HepG2 (cell line): ENCODE results near the gene CPNE1. TPM values are rescaled to one million over a fixed set of nuclear protein-coding genes. Genes with fewer than 3 reads are reported as not detected.

Experiments used
- ATF3 ChIP-seq: sonication (generic); formaldehyde crosslinking; IDR thresholded peaks from 2 replicates; pipeline ENCODE4 v1.4.0; 2020; ENCODE audit warnings: missing genetic modification reagents
- CEBPB ChIP-seq: IDR thresholded peaks from 2 replicates; pipeline ENCODE4 v1.6.1; 2011; ENCODE audit warnings: low read depth, low read length, improper control_type of control experiment, borderline replicate concordance
- CEBPZ ChIP-seq: IDR thresholded peaks from 2 replicates; pipeline ENCODE4 v1.6.1; 2012; ENCODE audit warnings: low read length, improper control_type of control experiment
- GABPB1 ChIP-seq: IDR thresholded peaks from 2 replicates; pipeline ENCODE4 v1.6.1; 2016; ENCODE audit warnings: mild to moderate bottlenecking, missing genetic modification reagents, moderate library complexity, missing compliant biosample characterization
- HMGA1 ChIP-seq: sonication (generic); formaldehyde crosslinking; conservative IDR thresholded peaks from 2 replicates; pipeline ENCODE4 v1.4.0; 2020; ENCODE audit warnings: missing genetic modification reagents
- ISX ChIP-seq: sonication (generic); formaldehyde crosslinking; conservative IDR thresholded peaks from 2 replicates; pipeline ENCODE4 v1.5.0; 2020; ENCODE audit warnings: missing genetic modification reagents
- KLF16 ChIP-seq, 2 experiments: sonication (generic) in 1 of 2; formaldehyde crosslinking in 1 of 2; IDR thresholded peaks; 2 replicates each; pipeline versions ENCODE4 v1.6.1 to v1.8.0; 2016 to 2023; ENCODE audit warnings: missing genetic modification reagents in 2 of 2, missing compliant biosample characterization in 1 of 2
- MYNN ChIP-seq: sonication (generic); formaldehyde crosslinking; IDR thresholded peaks from 2 replicates; pipeline ENCODE4 v1.4.0; 2020; ENCODE audit warnings: mild to moderate bottlenecking, low read depth, missing genetic modification reagents
- PAX8 ChIP-seq: sonication (generic); formaldehyde crosslinking; IDR thresholded peaks from 2 replicates; pipeline ENCODE4 v1.8.0; 2022; ENCODE audit warnings: mild to moderate bottlenecking, missing genetic modification reagents, borderline replicate concordance
- POLR2G ChIP-seq: fragments of 200-400 bp; formaldehyde crosslinking; IDR thresholded peaks from 2 replicates; pipeline ENCODE4 v1.6.1; 2018; ENCODE audit warnings: mild to moderate bottlenecking, low read depth, low read length, moderate library complexity
- RBFOX2 ChIP-seq: fragments of 200-400 bp; formaldehyde crosslinking; IDR thresholded peaks from 2 replicates; pipeline ENCODE4 v1.6.1; 2017; ENCODE audit warnings: low read depth, mild to moderate bottlenecking, low read length
- RFXANK ChIP-seq: IDR thresholded peaks from 2 replicates; pipeline ENCODE4 v1.6.1; 2016
- SNAPC5 ChIP-seq: sonication (generic); formaldehyde crosslinking; IDR thresholded peaks from 2 replicates; pipeline ENCODE4 v1.8.1; 2023; ENCODE audit warnings: mild to moderate bottlenecking, missing genetic modification reagents, borderline replicate concordance
- ZBTB4 ChIP-seq: sonication (generic); formaldehyde crosslinking; IDR thresholded peaks from 2 replicates; pipeline ENCODE4 v1.4.0; 2020; ENCODE audit warnings: missing genetic modification reagents, mild to moderate bottlenecking, borderline replicate concordance
- ZNF264 ChIP-seq: sonication (generic); formaldehyde crosslinking; IDR thresholded peaks from 2 replicates; pipeline ENCODE4 v1.4.0; 2020; ENCODE audit warnings: missing genetic modification reagents
- ZNF460 ChIP-seq: sonication (generic); formaldehyde crosslinking; IDR thresholded peaks from 2 replicates; pipeline ENCODE4 v1.5.1; 2020; ENCODE audit warnings: missing genetic modification reagents, mild to moderate bottlenecking, borderline replicate concordance
- ZNF501 ChIP-seq: sonication (generic); formaldehyde crosslinking; IDR thresholded peaks from 2 replicates; pipeline ENCODE4 v1.5.1; 2020; ENCODE audit warnings: mild to moderate bottlenecking, moderate library complexity, missing genetic modification reagents
- polyA plus RNA-seq, 8 experiments: library from polyadenylated mRNA; depleted of rRNA in 3 of 8; stranded (reverse) in 7 of 8; unstranded in 1 of 8; fragments of >200 nt; fragmentation: Illumina TruSeq in 4 of 8; extraction: Trizol in 4 of 8; gene quantifications; 2 replicates each; pipeline versions ENCODE4 v1.2.1 to v1.2.3, GENCODE V29; 2011 to 2016; ENCODE audit warnings: low read depth in 4 of 8, missing spikeins in 1 of 8, mixed read lengths in 1 of 8; ENCODE audit not compliant: insufficient read depth in 1 of 8
- total RNA-seq, 5 experiments: library from RNA; depleted of rRNA; stranded (reverse); fragments of >200 nt; fragmentation: Illumina TruSeq; extraction: Trizol; gene quantifications; 2 replicates each; pipeline ENCODE4 v1.2.3, GENCODE V29; 2016; ENCODE audit warnings: low read depth in 1 of 5

CPNE1 gene
- total and polyA plus RNA-seq, 2 of the 13 experiments (the other 11 are each of a cell fraction or from before 2014, with no cell fraction given), result 408 to 431 TPM

GRCh38 chr20:35660122-35660937 lies 4.4 kb downstream of the CPNE1 start (continued):
- no peak for TF ChIP-seq POLR2G
- TF ChIP-seq MYNN, result no peak
- TF ChIP-seq ISX, result no peak
- no peak for TF ChIP-seq CEBPZ
- peak; percentile 79; the same call in 1 of the 2 replicates for TF ChIP-seq ZNF460 (CRISPR knock-in tag)
- TF ChIP-seq GABPB1 (CRISPR knock-in tag), result 0 out of 2 replicates have a peak, but pooled peaks have one; percentile 20
- no peak for TF ChIP-seq ATF3
- no peak for TF ChIP-seq SNAPC5
- TF ChIP-seq ZNF501 (CRISPR knock-in tag), result peak; percentile 47; the same call in 1 of the 2 replicates
- 0 out of 2 replicates have a peak, but pooled peaks have one; percentile 31 for TF ChIP-seq ZBTB4
- peak in 1 of 2 experiments; percentile 17; a peak in 1 of 4 replicates for TF ChIP-seq KLF16 (CRISPR knock-in tag; IDR thresholded peaks at IDR 0.05)
- no peak for TF ChIP-seq CEBPB
- no peak for TF ChIP-seq PAX8 (CRISPR knock-in tag)
- peak; percentile 6; the same call in 1 of the 2 replicates for TF ChIP-seq RBFOX2
- no peak for TF ChIP-seq HMGA1 (CRISPR knock-in tag)
- TF ChIP-seq RFXANK (CRISPR knock-in tag), result no peak
- TF ChIP-seq ZNF264 (CRISPR knock-in tag), result no peak
